ENCODE results near the gene SLC4A2. TPM values are rescaled to one million over a fixed set of nuclear protein-coding genes. Genes with fewer than 3 reads are reported as not detected.

The SLC4A2 gene
- total and polyA plus RNA-seq, 2 experiments from 2014 or later = 167 to 188 TPM

DNA sequence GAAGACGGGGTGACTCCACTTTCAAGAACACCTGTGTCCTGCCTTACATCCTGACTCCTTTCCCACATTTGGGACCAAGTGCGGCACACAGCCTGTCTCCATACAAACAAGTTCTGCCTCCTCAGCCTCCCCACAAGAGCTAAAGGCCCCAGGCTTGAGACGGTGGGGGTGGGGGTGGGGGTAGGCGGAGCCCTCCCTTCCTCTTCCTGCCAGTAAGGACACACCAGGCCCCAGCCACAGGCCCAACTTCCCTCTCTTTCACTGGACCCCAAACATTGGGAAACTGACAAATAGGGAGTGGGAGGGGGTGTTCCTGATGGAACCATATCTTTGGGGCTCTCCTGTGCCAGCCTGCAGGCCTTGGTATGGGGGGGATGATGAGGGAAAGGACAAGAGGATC, 6.3 kb upstream of the SLC4A2 start:
- no peaks in the 10 kb centered on the region for H3K9me2 ChIP-seq (replicated peaks; ENCODE audit: insufficient read depth)
- no peaks in the 10 kb centered on the region for H4K20me1 ChIP-seq (ENCODE audit: insufficient read depth, poor library complexity, severe bottlenecking)
- TF ChIP-seq, protein P1, sequence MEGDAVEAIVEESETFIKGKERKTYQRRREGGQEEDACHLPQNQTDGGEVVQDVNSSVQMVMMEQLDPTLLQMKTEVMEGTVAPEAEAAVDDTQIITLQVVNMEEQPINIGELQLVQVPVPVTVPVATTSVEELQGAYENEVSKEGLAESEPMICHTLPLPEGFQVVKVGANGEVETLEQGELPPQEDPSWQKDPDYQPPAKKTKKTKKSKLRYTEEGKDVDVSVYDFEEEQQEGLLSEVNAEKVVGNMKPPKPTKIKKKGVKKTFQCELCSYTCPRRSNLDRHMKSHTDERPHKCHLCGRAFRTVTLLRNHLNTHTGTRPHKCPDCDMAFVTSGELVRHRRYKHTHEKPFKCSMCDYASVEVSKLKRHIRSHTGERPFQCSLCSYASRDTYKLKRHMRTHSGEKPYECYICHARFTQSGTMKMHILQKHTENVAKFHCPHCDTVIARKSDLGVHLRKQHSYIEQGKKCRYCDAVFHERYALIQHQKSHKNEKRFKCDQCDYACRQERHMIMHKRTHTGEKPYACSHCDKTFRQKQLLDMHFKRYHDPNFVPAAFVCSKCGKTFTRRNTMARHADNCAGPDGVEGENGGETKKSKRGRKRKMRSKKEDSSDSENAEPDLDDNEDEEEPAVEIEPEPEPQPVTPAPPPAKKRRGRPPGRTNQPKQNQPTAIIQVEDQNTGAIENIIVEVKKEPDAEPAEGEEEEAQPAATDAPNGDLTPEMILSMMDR (IDR thresholded peaks at IDR 0.05; ENCODE audit: poor library complexity) = no peak
- TF ChIP-seq EZH2 (IDR thresholded peaks at IDR 0.05; ENCODE audit: borderline replicate concordance) = no peak
- TF ChIP-seq EZH2phosphoT487 (IDR thresholded peaks at IDR 0.05; ENCODE audit: low read depth, severe bottlenecking, unreplicated experiment) = no peak
- peaks cover 6% of the 10 kb centered on the region for H3K4me1 ChIP-seq (ENCODE audit: insufficient read depth)
- WGBS (ENCODE audit: low lambda C conversion rate, missing lambda C conversion rate) = 97% methylated on average over 3 of the region's 4 CpGs
- H3K9me3 ChIP-seq (ENCODE audit: low read depth) = no peaks in the 10 kb centered on the region
- H2AFZ ChIP-seq = no peak overlapping the region
- H3K4me3 ChIP-seq = no peak overlapping the region
- H3K27me3 ChIP-seq = no peaks in the 10 kb centered on the region
- H3K36me3 ChIP-seq (replicated peaks; ENCODE audit: insufficient read depth, low read depth) = no peaks in the 10 kb centered on the region
- no peak overlapping the region for H3K27ac ChIP-seq
- DNase-seq (ENCODE audit: low spot score) = no peak
- peaks cover 6% of the 10 kb centered on the region for H3K79me2 ChIP-seq
- H3K4me2 ChIP-seq = no peak overlapping the region

DNA sequence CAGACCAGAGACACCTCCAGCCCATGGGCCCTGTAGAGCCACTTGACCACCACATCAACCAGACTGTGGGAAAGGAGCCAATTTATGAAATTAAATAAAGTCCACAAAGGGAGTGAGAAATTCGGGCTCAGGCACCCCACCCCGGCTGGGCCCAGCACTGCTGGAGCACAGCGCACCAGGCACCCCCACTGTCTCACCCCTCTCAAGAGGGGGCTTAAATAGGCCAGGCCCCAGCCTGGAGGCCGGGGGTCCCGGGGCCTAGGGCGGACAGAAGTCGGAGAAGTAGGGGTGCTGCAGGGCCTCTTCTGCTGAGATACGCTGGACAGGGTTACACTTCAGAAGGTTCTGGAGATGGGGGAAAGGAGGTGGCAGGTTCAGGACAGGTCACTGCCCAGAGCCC, 5.6 kb upstream of the SLC4A2 start:
- no peak overlapping the region for H3K4me3 ChIP-seq
- 85% methylated on average over 7 of the region's 8 CpGs for WGBS (ENCODE audit: low lambda C conversion rate, missing lambda C conversion rate)
- H4K20me1 ChIP-seq (ENCODE audit: insufficient read depth, poor library complexity, severe bottlenecking) = no peaks in the 10 kb centered on the region
- H3K27ac ChIP-seq = no peak overlapping the region
- H3K27me3 ChIP-seq = no peaks in the 10 kb centered on the region
- no peaks in the 10 kb centered on the region for H3K9me3 ChIP-seq (ENCODE audit: low read depth)
- H3K4me2 ChIP-seq = no peak overlapping the region
- H2AFZ ChIP-seq = no peak overlapping the region
- H3K9me2 ChIP-seq (replicated peaks; ENCODE audit: insufficient read depth) = no peaks in the 10 kb centered on the region
- no peak for DNase-seq (ENCODE audit: low spot score)
- H3K4me1 ChIP-seq (ENCODE audit: insufficient read depth) = peaks cover 11% of the 10 kb centered on the region
- no peak for TF ChIP-seq EZH2phosphoT487 (IDR thresholded peaks at IDR 0.05; ENCODE audit: low read depth, severe bottlenecking, unreplicated experiment)
- TF ChIP-seq, protein P1 (IDR thresholded peaks at IDR 0.05; ENCODE audit: poor library complexity) = no peak
- TF ChIP-seq EZH2 (IDR thresholded peaks at IDR 0.05; ENCODE audit: borderline replicate concordance) = no peak
- H3K36me3 ChIP-seq (replicated peaks; ENCODE audit: insufficient read depth, low read depth) = no peaks in the 10 kb centered on the region
- peaks cover 6% of the 10 kb centered on the region for H3K79me2 ChIP-seq

DNA sequence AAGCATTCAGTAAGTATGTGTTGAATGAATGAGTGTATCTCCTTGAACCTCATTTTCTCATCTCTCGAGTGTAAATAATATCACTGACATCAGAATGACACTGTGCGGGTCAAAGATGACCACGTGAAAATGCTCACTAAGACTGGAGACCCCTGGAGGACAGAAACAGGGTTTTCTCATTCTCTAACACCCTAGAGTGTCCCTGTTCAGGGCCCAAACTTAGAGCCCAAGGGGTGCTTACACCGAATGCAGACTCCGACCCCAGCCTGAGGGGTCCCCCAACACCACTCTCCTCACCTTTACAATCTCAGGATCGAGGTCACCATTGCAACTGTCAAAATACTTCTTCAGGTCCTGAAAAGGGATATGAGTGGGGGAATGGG, 3.1 kb upstream of the SLC4A2 start:
- H2AFZ ChIP-seq = no peak overlapping the region
- H3K9me3 ChIP-seq (ENCODE audit: low read depth) = no peaks in the 10 kb centered on the region
- no peak for DNase-seq (ENCODE audit: low spot score)
- H3K27me3 ChIP-seq = no peaks in the 10 kb centered on the region
- H3K27ac ChIP-seq = no peak overlapping the region
- TF ChIP-seq, protein P1 (IDR thresholded peaks at IDR 0.05; ENCODE audit: poor library complexity) = no peak
- TF ChIP-seq EZH2 (IDR thresholded peaks at IDR 0.05; ENCODE audit: borderline replicate concordance) (no peak), EZH2phosphoT487 (IDR thresholded peaks at IDR 0.05; ENCODE audit: low read depth, severe bottlenecking, unreplicated experiment) (no peak)
- H3K9me2 ChIP-seq (replicated peaks; ENCODE audit: insufficient read depth) = no peaks in the 10 kb centered on the region
- peaks cover 23% of the 10 kb centered on the region for H3K79me2 ChIP-seq
- no peaks in the 10 kb centered on the region for H3K36me3 ChIP-seq (replicated peaks; ENCODE audit: insufficient read depth, low read depth)
- peaks cover 24% of the 10 kb centered on the region for H3K4me1 ChIP-seq (ENCODE audit: insufficient read depth)
- WGBS (ENCODE audit: low lambda C conversion rate, missing lambda C conversion rate) = 85% methylated on average over 6 of the region's 6 CpGs
- H3K4me3 ChIP-seq = no peak overlapping the region
- peaks cover 5% of the 10 kb centered on the region for H4K20me1 ChIP-seq (ENCODE audit: insufficient read depth, poor library complexity, severe bottlenecking)
- H3K4me2 ChIP-seq = peak overlapping the region; percentile 98

Measured in hepatocyte (in vitro differentiated cells).